Hepatocyte (in vitro differentiated cells): ENCODE results near the gene NDUFC2.

ENCODE experiments used
- CTCF ChIP-seq: fragments of 200-600 bp; sonication (generic); IDR thresholded peaks from 2 replicates; pipeline ENCODE4 v1.5.1; 2016; ENCODE audit warnings: antibody characterized with exemption, mild to moderate bottlenecking; ENCODE audit not compliant: poor library complexity
- EZH2 ChIP-seq: fragments of 200-600 bp; sonication (generic); IDR thresholded peaks from 2 replicates; pipeline ENCODE4 v1.6.1; 2016; ENCODE audit warnings: antibody characterized with exemption, mild to moderate bottlenecking, borderline replicate concordance

GRCh38 chr11:78037056-78037455 is 42.6 kb downstream of the NDUFC2 start:
- TF ChIP-seq CTCF: no peak
- no peak for TF ChIP-seq EZH2
